ENCODE data around the gene CCDC102B.

CCDC102B gene

GRCh38 chr18:69088973-69089372 is 291.1 kb downstream of the CCDC102B start:
- ATAC-seq = no peak
- DNase-seq = no peak

- no peak for DNase-seq
- ATAC-seq = no peak
Observed at GRCh38 chr18:69097349-69097748, 299.5 kb downstream of the CCDC102B start.

- DNase-seq (no peak), ATAC-seq (no peak)
Observed at GRCh38 chr18:69102959-69103358, 305.1 kb downstream of the CCDC102B start.

All from stimulated activated naive CD8-positive, alpha-beta T cell treated with anti-CD3 and anti-CD28 coated beads, Interleukin-15, Interleukin-2, amounts not matched to agents 100 U/mL and 50 U/mL, for 24 hours (primary cell).